HEK293T (cell line): ENCODE measurements around the gene STX16.

Experiments
- BHLHE40 ChIP-seq: fragments of 450-650 bp; IDR thresholded peaks from 2 replicates; pipeline ENCODE4 v1.6.1; 2016; ENCODE audit warnings: mild to moderate bottlenecking, moderate library complexity, borderline replicate concordance
- ELF4 ChIP-seq: fragments of 450-650 bp; IDR thresholded peaks from 2 replicates; pipeline ENCODE4 v1.6.1; 2017; ENCODE audit warnings: antibody characterized with exemption
- FOXA1 ChIP-seq: fragments of 450-650 bp; IDR thresholded peaks from 2 replicates; pipeline ENCODE4 v1.6.1; 2016; ENCODE audit warnings: mild to moderate bottlenecking
- FOXK2 ChIP-seq: fragments of 450-650 bp; IDR thresholded peaks from 2 replicates; pipeline ENCODE4 v1.6.1; 2016; ENCODE audit warnings: mild to moderate bottlenecking
- FOXM1 ChIP-seq: fragments of 450-650 bp; IDR thresholded peaks from 2 replicates; pipeline ENCODE4 v1.6.1; 2017; ENCODE audit warnings: mild to moderate bottlenecking, borderline replicate concordance
- LEF1 ChIP-seq: fragments of 450-650 bp; IDR thresholded peaks from 2 replicates; pipeline ENCODE4 v1.6.1; 2017; ENCODE audit warnings: mild to moderate bottlenecking, borderline replicate concordance
- SP1 ChIP-seq: fragments of 450-650 bp; IDR thresholded peaks from 2 replicates; pipeline ENCODE4 v1.6.1; 2017
- SUZ12 ChIP-seq: fragments of 450-650 bp; IDR thresholded peaks from 2 replicates; pipeline ENCODE4 v1.6.1; 2016; ENCODE audit warnings: mild to moderate bottlenecking
- TARDBP ChIP-seq: fragments of 450-650 bp; IDR thresholded peaks from 2 replicates; pipeline ENCODE4 v1.6.1; 2016
- ZNF384 ChIP-seq: fragments of 450-650 bp; IDR thresholded peaks from 2 replicates; pipeline ENCODE4 v1.6.1; 2016

- TF ChIP-seq ELF4, result no peak
- TF ChIP-seq BHLHE40, result no peak
- no peak for TF ChIP-seq ZNF384
- no peak for TF ChIP-seq FOXM1
- no peak for TF ChIP-seq TARDBP
- no peak for TF ChIP-seq SUZ12
- TF ChIP-seq FOXK2, result no peak
- no peak for TF ChIP-seq LEF1
- TF ChIP-seq FOXA1, result no peak
- TF ChIP-seq SP1, result no peak
These were observed 67.6 kb downstream of the STX16 start for GRCh38 chr20:58718729-58719128.
